SK-N-SH (cell line): ENCODE measurements around the gene UCHL5.

Experiments used
- ELF1 ChIP-seq: IDR thresholded peaks from 2 replicates; pipeline ENCODE4 v1.4.0; 2012
- EZH2phosphoT487 ChIP-seq: fragments of 200-600 bp; sonication (generic); IDR thresholded peaks from 2 replicates; pipeline ENCODE4 v1.6.1; 2017; ENCODE audit warnings: low read depth, mixed run types, mild to moderate bottlenecking, antibody characterized with exemption, moderate library complexity, borderline replicate concordance
- FOXJ3 ChIP-seq: sonication (generic); formaldehyde crosslinking; IDR thresholded peaks from 2 replicates; pipeline ENCODE4 v1.5.1; 2020; ENCODE audit warnings: mild to moderate bottlenecking, missing genetic modification reagents
- JUND ChIP-seq: IDR thresholded peaks from 2 replicates; pipeline ENCODE4 v1.4.0; 2012
- NFIC ChIP-seq: IDR thresholded peaks from 2 replicates; pipeline ENCODE4 v1.4.0; 2012; ENCODE audit warnings: borderline replicate concordance
- RAD21 ChIP-seq: IDR thresholded peaks from 2 replicates; pipeline ENCODE4 v1.6.1; 2012; ENCODE audit warnings: mild to moderate bottlenecking, low read length
- RCOR1 ChIP-seq: fragments of 150-350 bp; IDR thresholded peaks from 2 replicates; pipeline ENCODE4 v1.6.1; 2017; ENCODE audit warnings: antibody characterized with exemption, low read length
- TF ChIP-seq, protein P1 (sequence below): fragments of 200-600 bp; sonication (generic); IDR thresholded peaks from 2 replicates; pipeline ENCODE4 v1.6.1; 2017; ENCODE audit warnings: antibody characterized with exemption, mild to moderate bottlenecking, moderate library complexity
- TF ChIP-seq, protein P2 (sequence below): IDR thresholded peaks from 2 replicates; pipeline ENCODE4 v1.6.1; 2012; ENCODE audit warnings: mild to moderate bottlenecking, low read depth, low read length, moderate library complexity
- TF ChIP-seq, protein P3 (sequence below): fragments of 150-350 bp; IDR thresholded peaks from 2 replicates; pipeline ENCODE4 v1.6.1; 2017; ENCODE audit warnings: antibody characterized with exemption, low read length, low read depth, borderline replicate concordance

DNA sequence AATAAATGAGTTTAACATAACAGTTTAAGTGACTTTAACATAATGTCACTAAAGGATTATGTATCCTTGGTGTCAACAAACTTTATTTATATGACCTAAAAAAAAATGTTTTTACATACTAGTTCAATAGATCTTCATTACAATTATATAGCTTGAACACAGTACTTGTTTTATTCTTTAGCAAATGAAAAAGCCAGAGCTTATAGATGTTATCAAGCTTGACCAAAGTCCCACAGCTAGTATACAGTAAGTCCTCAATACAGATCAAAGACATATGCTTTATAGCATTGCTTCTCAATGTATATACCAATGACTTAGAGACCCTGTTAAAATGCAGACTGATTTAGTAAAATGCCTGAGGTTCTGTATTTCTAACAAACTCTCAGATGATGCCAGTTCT is 42.4 kb downstream of the UCHL5 start:
- TF ChIP-seq RCOR1 (no peak), FOXJ3 (no peak), ELF1 (no peak), EZH2phosphoT487 (no peak), RAD21 (no peak), JUND (no peak), NFIC (no peak)
- TF ChIP-seq, protein P1, sequence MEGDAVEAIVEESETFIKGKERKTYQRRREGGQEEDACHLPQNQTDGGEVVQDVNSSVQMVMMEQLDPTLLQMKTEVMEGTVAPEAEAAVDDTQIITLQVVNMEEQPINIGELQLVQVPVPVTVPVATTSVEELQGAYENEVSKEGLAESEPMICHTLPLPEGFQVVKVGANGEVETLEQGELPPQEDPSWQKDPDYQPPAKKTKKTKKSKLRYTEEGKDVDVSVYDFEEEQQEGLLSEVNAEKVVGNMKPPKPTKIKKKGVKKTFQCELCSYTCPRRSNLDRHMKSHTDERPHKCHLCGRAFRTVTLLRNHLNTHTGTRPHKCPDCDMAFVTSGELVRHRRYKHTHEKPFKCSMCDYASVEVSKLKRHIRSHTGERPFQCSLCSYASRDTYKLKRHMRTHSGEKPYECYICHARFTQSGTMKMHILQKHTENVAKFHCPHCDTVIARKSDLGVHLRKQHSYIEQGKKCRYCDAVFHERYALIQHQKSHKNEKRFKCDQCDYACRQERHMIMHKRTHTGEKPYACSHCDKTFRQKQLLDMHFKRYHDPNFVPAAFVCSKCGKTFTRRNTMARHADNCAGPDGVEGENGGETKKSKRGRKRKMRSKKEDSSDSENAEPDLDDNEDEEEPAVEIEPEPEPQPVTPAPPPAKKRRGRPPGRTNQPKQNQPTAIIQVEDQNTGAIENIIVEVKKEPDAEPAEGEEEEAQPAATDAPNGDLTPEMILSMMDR, result no peak
- TF ChIP-seq, protein P2, sequence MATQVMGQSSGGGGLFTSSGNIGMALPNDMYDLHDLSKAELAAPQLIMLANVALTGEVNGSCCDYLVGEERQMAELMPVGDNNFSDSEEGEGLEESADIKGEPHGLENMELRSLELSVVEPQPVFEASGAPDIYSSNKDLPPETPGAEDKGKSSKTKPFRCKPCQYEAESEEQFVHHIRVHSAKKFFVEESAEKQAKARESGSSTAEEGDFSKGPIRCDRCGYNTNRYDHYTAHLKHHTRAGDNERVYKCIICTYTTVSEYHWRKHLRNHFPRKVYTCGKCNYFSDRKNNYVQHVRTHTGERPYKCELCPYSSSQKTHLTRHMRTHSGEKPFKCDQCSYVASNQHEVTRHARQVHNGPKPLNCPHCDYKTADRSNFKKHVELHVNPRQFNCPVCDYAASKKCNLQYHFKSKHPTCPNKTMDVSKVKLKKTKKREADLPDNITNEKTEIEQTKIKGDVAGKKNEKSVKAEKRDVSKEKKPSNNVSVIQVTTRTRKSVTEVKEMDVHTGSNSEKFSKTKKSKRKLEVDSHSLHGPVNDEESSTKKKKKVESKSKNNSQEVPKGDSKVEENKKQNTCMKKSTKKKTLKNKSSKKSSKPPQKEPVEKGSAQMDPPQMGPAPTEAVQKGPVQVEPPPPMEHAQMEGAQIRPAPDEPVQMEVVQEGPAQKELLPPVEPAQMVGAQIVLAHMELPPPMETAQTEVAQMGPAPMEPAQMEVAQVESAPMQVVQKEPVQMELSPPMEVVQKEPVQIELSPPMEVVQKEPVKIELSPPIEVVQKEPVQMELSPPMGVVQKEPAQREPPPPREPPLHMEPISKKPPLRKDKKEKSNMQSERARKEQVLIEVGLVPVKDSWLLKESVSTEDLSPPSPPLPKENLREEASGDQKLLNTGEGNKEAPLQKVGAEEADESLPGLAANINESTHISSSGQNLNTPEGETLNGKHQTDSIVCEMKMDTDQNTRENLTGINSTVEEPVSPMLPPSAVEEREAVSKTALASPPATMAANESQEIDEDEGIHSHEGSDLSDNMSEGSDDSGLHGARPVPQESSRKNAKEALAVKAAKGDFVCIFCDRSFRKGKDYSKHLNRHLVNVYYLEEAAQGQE, result no peak
- TF ChIP-seq, protein P3, sequence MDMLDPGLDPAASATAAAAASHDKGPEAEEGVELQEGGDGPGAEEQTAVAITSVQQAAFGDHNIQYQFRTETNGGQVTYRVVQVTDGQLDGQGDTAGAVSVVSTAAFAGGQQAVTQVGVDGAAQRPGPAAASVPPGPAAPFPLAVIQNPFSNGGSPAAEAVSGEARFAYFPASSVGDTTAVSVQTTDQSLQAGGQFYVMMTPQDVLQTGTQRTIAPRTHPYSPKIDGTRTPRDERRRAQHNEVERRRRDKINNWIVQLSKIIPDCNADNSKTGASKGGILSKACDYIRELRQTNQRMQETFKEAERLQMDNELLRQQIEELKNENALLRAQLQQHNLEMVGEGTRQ, result no peak
